Common myeloid progenitor, CD34-positive (primary cell): Measurements from ENCODE around the gene KLHL25.

ENCODE experiments used
- CTCF ChIA-PET: fragments of 350-600 bp; sonication (Branson Sonifier 250); formaldehyde crosslinking; loops from one replicate; lab custom pipeline; 2021; ENCODE audit warnings: antibody characterized with exemption; lab: Charles Lee
- POLR2A ChIA-PET: fragments of 350-600 bp; sonication (Branson Sonifier 250); formaldehyde crosslinking; loops from one replicate; lab custom pipeline; 2021; ENCODE audit warnings: antibody characterized with exemption; lab: Charles Lee
- DNase-seq, 3 donors: peaks; one replicate each; pipeline versions ENCODE4 v3.0.0 to v3.0.0-alpha.2; 2013
- H3K27ac ChIP-seq, 2 experiments: 1 replicate in 1 of 2; 2 replicates in 1 of 2; pipeline ENCODE4 v1.7.0; 2013; ENCODE audit warnings: inconsistent platforms in 2 of 2, low read length in 2 of 2, mild to moderate bottlenecking in 2 of 2, low read depth in 1 of 2, moderate library complexity in 1 of 2; ENCODE audit not compliant: severe bottlenecking in 2 of 2, insufficient read depth in 1 of 2, poor library complexity in 1 of 2
- H3K27me3 ChIP-seq, 5 experiments: replicated peaks in 2 of 5; 1 replicate in 3 of 5; 2 replicates in 2 of 5; pipeline versions ENCODE4 v1.6.1 to v1.7.0; 2013; ENCODE audit warnings: low read length in 4 of 5, mild to moderate bottlenecking in 2 of 5, moderate library complexity in 2 of 5, inconsistent platforms in 1 of 5; ENCODE audit not compliant: insufficient read depth in 5 of 5, control insufficient read depth in 4 of 5
- H3K36me3 ChIP-seq, 4 experiments: 1 replicate in 2 of 4; 2 replicates in 2 of 4; pipeline versions ENCODE4 v1.6.1 to v1.7.0; 2013; ENCODE audit warnings: low read length in 3 of 4, control low read depth in 1 of 4, mild to moderate bottlenecking in 1 of 4; ENCODE audit not compliant: control insufficient read depth in 4 of 4, insufficient read depth in 4 of 4
- H3K4me1 ChIP-seq, 4 experiments: 1 replicate in 3 of 4; 2 replicates in 1 of 4; pipeline versions ENCODE4 v1.6.1 to v1.7.1; 2013; ENCODE audit warnings: low read length in 3 of 4, mild to moderate bottlenecking in 3 of 4, control low read depth in 1 of 4, inconsistent platforms in 1 of 4, moderate library complexity in 1 of 4; ENCODE audit not compliant: control insufficient read depth in 4 of 4, insufficient read depth in 4 of 4; ENCODE audit errors: control extremely low read depth in 1 of 4
- H3K4me3 ChIP-seq, 7 experiments: 1 replicate in 4 of 7; 2 replicates in 3 of 7; pipeline versions ENCODE4 v1.5.1 to v1.7.0; 2013; ENCODE audit warnings: mild to moderate bottlenecking in 7 of 7, low read length in 6 of 7, moderate library complexity in 6 of 7, inconsistent platforms in 2 of 7, low read depth in 2 of 7, control low read depth in 1 of 7; ENCODE audit not compliant: insufficient read depth in 4 of 7, control insufficient read depth in 1 of 7; ENCODE audit errors: extremely low read depth in 1 of 7
- H3K9me3 ChIP-seq, 5 experiments: 1 replicate in 4 of 5; 2 replicates in 1 of 5; pipeline versions ENCODE4 v1.6.1 to v1.7.1; 2013; ENCODE audit warnings: low read length in 4 of 5, mild to moderate bottlenecking in 2 of 5, inconsistent platforms in 1 of 5, low read depth in 1 of 5, moderate library complexity in 1 of 5; ENCODE audit not compliant: control insufficient read depth in 4 of 5, insufficient read depth in 2 of 5; ENCODE audit errors: control extremely low read depth in 1 of 5
- WGBS: methylation state at CpG from one replicate; pipeline ENCODE4 v1.1.5; 2013; ENCODE audit not compliant: insufficient coverage; 5-methylcytosine and 5-hydroxymethylcytosine counted together

The KLHL25 gene

GRCh38 chr15:85748176-85748575 lies 46.5 kb downstream of the KLHL25 start:
- WGBS, result 100% methylated on average over 9 of the region's 9 CpGs
- Histone ChIP-seq H3K36me3 (peaks cover 11 to 58% (median 55%) of the 10 kb centered on the region in 4 experiments), H3K9me3 (no peaks in the 10 kb centered on the region), H3K4me3 (no peak overlapping the region), H3K27ac (no peak overlapping the region), H3K4me1 (peaks cover 0 to 24% (median 11%) of the 10 kb centered on the region in 4 experiments), H3K27me3 (no peaks in the 10 kb centered on the region)
- ChIA-PET POLR2A (no interaction called here), CTCF (no interaction called here)
- DNase-seq, result no peak

- H3K4me3 ChIP-seq, result no peak overlapping the region
- peaks cover 0 to 9% (median 3%) of the 10 kb centered on the region in 4 experiments for H3K4me1 ChIP-seq
- WGBS, result 95% methylated on average over 12 of the region's 12 CpGs
- ChIA-PET POLR2A (no interaction called here), CTCF (interaction anchor here (0.7 kb wide), 1 partner anchor 8 kb away, joined by 3 read pairs; no protein-coding TSS in a partner anchor)
- no peak for DNase-seq
- H3K9me3 ChIP-seq, result no peaks in the 10 kb centered on the region
- H3K27me3 ChIP-seq, result no peaks in the 10 kb centered on the region
- peaks cover 18 to 74% (median 62%) of the 10 kb centered on the region in 4 experiments for H3K36me3 ChIP-seq
- no peak overlapping the region for H3K27ac ChIP-seq
Measured at GRCh38 chr15:85746641-85747040, 48.1 kb downstream of the KLHL25 start.

DNA sequence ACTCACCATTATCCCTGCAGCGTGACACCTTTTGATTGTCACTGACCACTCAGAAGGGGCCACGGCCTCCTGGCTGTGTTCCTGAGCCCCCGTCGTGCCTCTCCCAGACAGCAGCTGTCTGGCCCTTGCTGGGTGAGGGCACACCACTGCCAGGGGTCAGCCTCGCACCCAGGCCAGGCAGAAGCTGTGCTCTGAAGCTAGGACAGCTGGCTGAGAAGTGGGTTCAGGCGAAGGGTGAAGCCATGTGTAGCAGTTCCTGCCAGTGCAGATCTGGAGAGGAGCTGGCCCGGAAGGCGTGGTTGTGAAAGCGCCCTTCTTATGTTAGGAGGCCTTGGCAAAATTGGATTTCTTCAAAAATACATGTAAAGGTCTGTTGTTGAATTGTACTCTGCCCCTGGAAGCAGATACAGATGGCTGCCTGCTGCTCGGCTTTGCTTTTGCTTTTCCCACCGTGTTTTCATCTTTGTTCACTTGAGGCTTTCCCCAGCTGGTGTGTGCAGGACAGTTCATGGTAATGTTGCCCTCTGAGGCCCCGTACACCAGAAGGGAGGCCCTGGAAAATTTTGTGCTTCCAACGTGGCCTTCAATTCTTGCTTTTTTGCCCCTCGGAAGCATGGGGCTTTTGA lies 49.1 kb downstream of the KLHL25 start:
- ChIA-PET CTCF (interaction anchor here (0.5 kb wide), 1 partner anchor 16 kb away, joined by 3 read pairs; no protein-coding TSS in a partner anchor), POLR2A (no interaction called here)
- Histone ChIP-seq H3K36me3 (peaks cover 18 to 84% (median 65%) of the 10 kb centered on the region in 4 experiments), H3K27ac (no peak overlapping the region), H3K27me3 (no peaks in the 10 kb centered on the region), H3K4me1 (no peaks in the 10 kb centered on the region), H3K4me3 (no peak overlapping the region), H3K9me3 (no peaks in the 10 kb centered on the region)
- WGBS, result 95% methylated on average over 12 of the region's 14 CpGs
- no peak for DNase-seq

- CTCF ChIA-PET, result interaction anchor here (1.6 kb wide), 1 partner anchor 47 kb away, joined by 3 read pairs; no protein-coding TSS in a partner anchor
- POLR2A ChIA-PET, result no interaction called here
- no peaks in the 10 kb centered on the region for H3K27me3 ChIP-seq
Measured at GRCh38 chr15:85745023-85745422, 49.7 kb downstream of the KLHL25 start.

DNA sequence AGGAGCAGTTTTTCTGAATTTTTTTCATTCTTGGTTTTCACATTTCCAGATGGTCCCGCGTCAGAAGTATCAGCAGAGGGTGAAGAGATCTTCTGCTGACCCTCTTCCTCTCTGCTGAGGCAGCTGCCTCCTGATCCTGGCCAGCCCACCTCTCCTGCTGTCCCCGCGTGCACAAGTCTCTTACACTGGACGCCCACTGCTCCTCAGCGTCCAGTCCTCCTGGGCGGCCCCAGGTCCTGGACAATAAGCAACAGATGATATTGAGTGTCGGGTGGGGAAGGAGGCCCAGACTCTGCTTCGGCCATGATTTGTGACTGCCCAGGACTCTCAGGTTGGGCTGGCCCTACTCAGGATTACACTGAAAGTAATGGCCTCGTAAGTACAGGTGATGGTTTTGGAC lies 50.1 kb downstream of the KLHL25 start:
- DNase-seq, result no peak
- no peaks in the 10 kb centered on the region for H3K4me1 ChIP-seq
- no peak overlapping the region for H3K27ac ChIP-seq
- CTCF ChIA-PET, result interaction anchor here (1.6 kb wide), 1 partner anchor 47 kb away, joined by 3 read pairs; no protein-coding TSS in a partner anchor
- H3K9me3 ChIP-seq, result no peaks in the 10 kb centered on the region
- POLR2A ChIA-PET, result no interaction called here
- H3K4me3 ChIP-seq, result no peak overlapping the region
- peaks cover 22 to 93% (median 73%) of the 10 kb centered on the region in 4 experiments for H3K36me3 ChIP-seq
- 97% methylated on average over 10 of the region's 10 CpGs for WGBS
- H3K27me3 ChIP-seq, result no peaks in the 10 kb centered on the region

More at GRCh38 chr15:85745023-85745422, 49.7 kb downstream of the KLHL25 start:
- H3K9me3 ChIP-seq, result no peaks in the 10 kb centered on the region
- no peak overlapping the region for H3K27ac ChIP-seq
- H3K4me3 ChIP-seq, result no peak overlapping the region
- 93% methylated on average over 2 of the region's 12 CpGs for WGBS
- no peak for DNase-seq
- H3K36me3 ChIP-seq, result peaks cover 22 to 90% (median 70%) of the 10 kb centered on the region in 4 experiments
- H3K4me1 ChIP-seq, result no peaks in the 10 kb centered on the region

DNA sequence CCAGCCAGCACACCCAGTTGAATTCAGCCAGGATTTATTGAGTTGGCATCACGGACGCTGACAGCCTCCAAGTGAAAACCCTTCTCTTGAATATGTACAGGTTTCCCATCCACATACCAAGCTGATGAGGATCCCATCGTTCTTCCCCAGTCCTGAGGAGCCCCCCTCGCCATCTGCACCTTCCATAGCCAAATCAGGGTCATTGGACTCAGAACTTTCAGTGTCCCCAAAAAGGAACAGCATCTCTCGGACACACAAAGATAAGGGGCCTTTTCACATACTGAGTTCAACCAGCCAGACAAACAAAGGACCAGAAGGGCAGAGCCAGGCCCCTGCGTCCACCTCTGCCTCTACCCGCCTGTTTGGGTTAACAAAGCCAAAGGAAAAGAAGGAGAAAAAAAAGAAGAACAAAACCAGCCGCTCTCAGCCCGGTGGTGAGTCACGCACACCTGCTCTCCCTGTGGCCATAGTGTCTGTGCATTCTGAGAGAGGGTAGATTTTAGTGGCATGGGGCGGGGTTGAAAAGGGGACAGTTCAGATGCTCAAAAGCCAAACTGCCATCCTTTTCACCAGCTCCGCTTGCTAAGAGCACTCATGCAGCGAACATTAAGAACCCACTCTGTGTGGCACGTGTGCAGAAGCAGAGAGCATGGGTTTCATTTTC lies 51.2 kb downstream of the KLHL25 start:
- Histone ChIP-seq H3K4me1 (no peaks in the 10 kb centered on the region), H3K27ac (no peak overlapping the region), H3K36me3 (peaks cover 22 to 93% (median 71%) of the 10 kb centered on the region in 4 experiments), H3K27me3 (no peaks in the 10 kb centered on the region), H3K9me3 (no peaks in the 10 kb centered on the region), H3K4me3 (no peak overlapping the region)
- DNase-seq, result no peak
- POLR2A ChIA-PET, result no interaction called here
- CTCF ChIA-PET, result interaction anchor here (0.9 to 1.6 kb wide), 3 partner anchors 15 to 98 kb away, joined by 3 to 5 read pairs (median 3); no protein-coding TSS in a partner anchor
- WGBS, result 96% methylated on average over 10 of the region's 14 CpGs
